GM11168 (cell line): ENCODE data around the gene RXRA.

Experiments used
- in situ Hi-C: fragments of 300-500 bp; cut with MboI; formaldehyde crosslinking; loops from one replicate; pipeline ENCODE4 v1.12.0; 2022; ENCODE audit warnings: low sequenced_read_pairs; ENCODE audit not compliant: unreplicated experiment

The RXRA gene

GRCh38 chr9:134347996-134348395 lies 21.7 kb downstream of the RXRA start:
- in situ Hi-C loops = no loop called here

GRCh38 chr9:134348404-134349155 lies 22.3 kb downstream of the RXRA start:
- in situ Hi-C loops = no loop called here

GRCh38 chr9:134349936-134350335 lies 23.7 kb downstream of the RXRA start:
- in situ Hi-C loops = no loop called here

- in situ Hi-C loops = no loop called here
Measured at GRCh38 chr9:134350416-134350994, 24.2 kb downstream of the RXRA start.

- in situ Hi-C loops = no loop called here
Measured at GRCh38 chr9:134351606-134352176, 25.4 kb downstream of the RXRA start.

GRCh38 chr9:134352247-134352933 lies 26.1 kb downstream of the RXRA start:
- in situ Hi-C loops = no loop called here

GRCh38 chr9:134353539-134353938 lies 27.3 kb downstream of the RXRA start:
- in situ Hi-C loops = no loop called here

GRCh38 chr9:134355158-134355557 lies 28.9 kb downstream of the RXRA start:
- in situ Hi-C loops = no loop called here

GRCh38 chr9:134355561-134356279 lies 29.5 kb downstream of the RXRA start:
- in situ Hi-C loops = no loop called here

- in situ Hi-C loops = no loop called here
Measured at GRCh38 chr9:134356496-134357470, 30.5 kb downstream of the RXRA start.

- in situ Hi-C loops = no loop called here
Measured at GRCh38 chr9:134357631-134358025, 31.4 kb downstream of the RXRA start.

- in situ Hi-C loops = no loop called here
Measured at GRCh38 chr9:134358026-134358661, 31.9 kb downstream of the RXRA start.

- in situ Hi-C loops = no loop called here
Measured at GRCh38 chr9:134358662-134359319, 32.5 kb downstream of the RXRA start.

GRCh38 chr9:134359493-134360179 lies 33.4 kb downstream of the RXRA start:
- in situ Hi-C loops = no loop called here

GRCh38 chr9:134360180-134360759 lies 34.0 kb downstream of the RXRA start:
- in situ Hi-C loops = no loop called here

GRCh38 chr9:134360897-134361296 lies 34.6 kb downstream of the RXRA start:
- in situ Hi-C loops = no loop called here

- in situ Hi-C loops = no loop called here
Measured at GRCh38 chr9:134361426-134361825, 35.2 kb downstream of the RXRA start.
